LNCAP (cell line): ENCODE measurements around the gene MAP6D1.

Experiments
- TF ChIP-seq, protein P1 (sequence below): fragments of 450-650 bp; IDR thresholded peaks from 2 replicates; pipeline ENCODE4 v1.5.1; 2017; ENCODE audit warnings: mild to moderate bottlenecking

The MAP6D1 gene

DNA sequence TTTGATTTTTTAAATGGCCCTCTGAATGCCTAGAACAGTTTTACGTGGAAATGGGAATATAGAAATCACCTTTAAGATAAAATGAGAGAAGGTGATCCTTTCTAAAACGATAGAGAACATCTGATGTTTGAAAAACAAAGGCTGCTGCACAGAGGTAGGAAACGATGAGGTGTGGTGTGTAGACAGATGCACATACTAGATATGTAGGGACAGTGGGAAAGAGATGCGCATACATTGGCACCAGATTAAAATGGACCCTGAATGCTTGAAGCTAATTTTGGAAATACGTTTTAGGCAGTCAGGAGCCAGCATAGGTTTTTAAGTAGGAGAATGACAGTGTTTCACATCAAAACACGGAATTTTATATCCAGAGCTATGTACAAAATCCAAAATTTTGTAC, 29.0 kb downstream of the MAP6D1 start:
- TF ChIP-seq, protein P1, sequence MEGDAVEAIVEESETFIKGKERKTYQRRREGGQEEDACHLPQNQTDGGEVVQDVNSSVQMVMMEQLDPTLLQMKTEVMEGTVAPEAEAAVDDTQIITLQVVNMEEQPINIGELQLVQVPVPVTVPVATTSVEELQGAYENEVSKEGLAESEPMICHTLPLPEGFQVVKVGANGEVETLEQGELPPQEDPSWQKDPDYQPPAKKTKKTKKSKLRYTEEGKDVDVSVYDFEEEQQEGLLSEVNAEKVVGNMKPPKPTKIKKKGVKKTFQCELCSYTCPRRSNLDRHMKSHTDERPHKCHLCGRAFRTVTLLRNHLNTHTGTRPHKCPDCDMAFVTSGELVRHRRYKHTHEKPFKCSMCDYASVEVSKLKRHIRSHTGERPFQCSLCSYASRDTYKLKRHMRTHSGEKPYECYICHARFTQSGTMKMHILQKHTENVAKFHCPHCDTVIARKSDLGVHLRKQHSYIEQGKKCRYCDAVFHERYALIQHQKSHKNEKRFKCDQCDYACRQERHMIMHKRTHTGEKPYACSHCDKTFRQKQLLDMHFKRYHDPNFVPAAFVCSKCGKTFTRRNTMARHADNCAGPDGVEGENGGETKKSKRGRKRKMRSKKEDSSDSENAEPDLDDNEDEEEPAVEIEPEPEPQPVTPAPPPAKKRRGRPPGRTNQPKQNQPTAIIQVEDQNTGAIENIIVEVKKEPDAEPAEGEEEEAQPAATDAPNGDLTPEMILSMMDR: no peak

DNA sequence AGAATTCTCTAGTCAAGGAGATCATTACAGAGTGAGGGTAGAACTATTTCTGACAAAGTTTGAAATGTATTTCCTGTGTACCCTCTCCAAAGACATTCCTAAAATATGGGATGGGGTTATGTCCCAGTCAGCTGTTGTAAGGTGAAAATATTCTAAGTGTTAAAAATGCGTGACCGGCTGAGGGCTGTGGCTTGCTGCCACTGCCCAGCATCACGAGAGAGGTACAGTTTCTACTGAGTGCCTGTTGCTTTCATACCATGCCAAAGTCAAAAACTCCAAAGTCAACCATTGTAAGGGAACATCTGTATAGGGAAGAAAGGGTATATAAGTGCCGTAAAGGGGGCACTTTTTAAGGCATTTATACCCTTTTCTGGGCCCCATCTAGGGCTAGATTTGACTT, 30.9 kb downstream of the MAP6D1 start:
- TF ChIP-seq, protein P1: no peak

DNA sequence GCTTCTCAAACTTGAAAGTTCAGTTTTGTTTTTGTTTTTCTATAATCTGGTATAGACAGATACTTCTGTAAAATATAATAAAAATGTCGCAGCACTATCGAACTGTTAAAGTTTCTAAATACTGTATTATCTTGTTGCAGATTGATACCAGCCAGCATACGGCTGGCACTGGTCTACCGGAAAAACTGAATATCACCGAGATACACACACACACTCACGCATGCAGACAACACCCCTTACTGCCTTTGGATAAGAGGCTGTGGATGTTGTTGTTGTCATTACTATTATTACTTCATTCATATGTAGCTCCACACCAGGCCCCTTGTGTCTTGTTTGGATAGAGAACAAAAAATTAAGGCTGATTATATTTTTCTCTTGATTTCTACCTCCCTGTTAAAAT, 32.4 kb downstream of the MAP6D1 start:
- TF ChIP-seq, protein P1: no peak

DNA sequence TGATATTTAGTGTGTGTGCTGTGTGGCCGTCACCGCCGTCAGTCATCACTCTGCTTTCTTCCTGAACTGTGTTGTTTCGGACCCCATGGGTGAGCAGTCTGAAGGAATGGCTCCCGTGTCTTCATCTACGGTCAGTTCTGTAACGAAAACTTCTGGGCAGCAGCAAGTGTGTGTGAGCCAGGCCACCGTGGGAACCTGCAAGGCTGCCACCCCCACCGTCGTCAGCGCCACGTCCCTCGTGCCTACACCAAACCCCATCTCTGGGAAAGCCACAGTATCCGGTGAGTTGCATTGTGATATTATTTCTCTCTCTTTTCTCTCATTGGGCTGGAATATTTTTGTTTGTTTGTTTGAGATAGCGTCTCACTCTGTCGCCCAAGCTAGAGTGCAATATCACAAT, 34.7 kb downstream of the MAP6D1 start:
- TF ChIP-seq, protein P1: no peak

DNA sequence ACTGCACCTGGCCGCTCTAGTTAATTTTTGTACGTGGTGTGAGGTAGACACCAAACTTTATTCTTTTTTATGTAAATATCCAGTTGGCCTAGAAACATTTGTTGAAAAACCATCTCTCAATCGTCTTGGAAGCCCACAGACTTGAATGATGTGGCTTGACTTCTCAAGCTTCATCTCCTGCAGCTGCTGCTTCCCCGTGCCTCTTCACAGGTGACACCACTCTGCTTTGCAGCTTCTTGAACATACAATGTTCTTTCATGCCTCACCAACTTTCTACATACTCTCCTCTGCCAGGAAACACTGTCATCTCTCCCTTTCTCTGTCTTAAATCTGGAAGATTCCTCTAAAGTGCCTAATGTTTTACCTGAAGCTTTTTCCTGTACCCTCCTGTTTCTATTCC, 35.6 kb downstream of the MAP6D1 start:
- TF ChIP-seq, protein P1: no peak

DNA sequence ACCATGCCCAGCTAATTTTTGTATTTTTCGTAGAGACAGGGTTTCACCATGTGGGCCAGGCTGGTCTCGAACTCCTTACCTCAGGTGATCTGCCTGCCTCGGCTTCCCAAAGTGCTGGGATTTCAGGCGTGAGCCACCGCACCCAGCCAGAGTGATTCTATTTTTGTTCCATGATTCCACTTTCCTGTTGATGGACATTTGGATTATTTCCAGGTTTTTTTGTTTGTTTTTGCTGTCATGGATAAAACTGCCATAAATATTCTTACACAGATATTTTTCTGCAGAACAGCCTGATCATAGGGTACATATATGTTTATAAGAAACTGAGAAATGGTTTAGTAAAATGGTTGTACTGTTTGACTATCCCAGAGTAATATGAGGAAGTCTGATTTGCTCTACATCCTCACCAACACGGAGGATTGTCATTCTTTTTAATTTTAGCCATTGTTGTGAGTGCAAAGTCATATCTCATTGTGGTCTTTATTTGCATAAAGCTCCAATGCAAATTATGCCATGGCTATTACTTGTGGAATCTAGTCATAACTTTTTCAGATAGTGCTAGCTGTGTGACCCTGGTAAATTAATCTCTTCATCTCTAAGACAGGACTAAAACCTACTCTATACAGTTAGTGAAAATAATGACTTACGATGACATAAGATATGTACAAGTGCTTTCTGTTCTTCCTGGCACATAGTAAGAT, 42.7 kb downstream of the MAP6D1 start:
- TF ChIP-seq, protein P1: no peak

DNA sequence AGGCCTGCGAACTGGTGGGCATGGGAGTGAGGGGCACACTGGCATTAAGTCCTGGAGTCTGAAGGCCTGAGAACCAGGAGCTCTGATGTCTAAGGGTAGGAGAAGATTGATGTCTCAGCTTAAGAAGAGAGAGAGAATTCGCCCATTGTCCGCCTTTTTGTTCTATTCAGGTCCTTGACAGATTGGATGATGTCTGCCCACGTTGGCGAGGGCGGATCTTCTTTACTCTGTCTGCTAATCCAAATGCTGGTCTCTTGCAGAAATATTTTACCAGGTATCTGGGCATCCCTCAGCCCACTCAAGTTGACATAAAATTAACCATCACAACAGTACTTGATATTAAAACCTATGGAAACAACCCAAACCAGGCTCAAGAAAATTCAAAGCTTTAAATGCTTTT, 44.1 kb downstream of the MAP6D1 start:
- TF ChIP-seq, protein P1: no peak
